ENCODE results near the gene IFITM5.
"Not testable (repeated sequence)": the region's sequence is repeated elsewhere in the genome, so short reads cannot be mapped to it uniquely, and the experiment has no call there.

Gene IFITM5

DNA sequence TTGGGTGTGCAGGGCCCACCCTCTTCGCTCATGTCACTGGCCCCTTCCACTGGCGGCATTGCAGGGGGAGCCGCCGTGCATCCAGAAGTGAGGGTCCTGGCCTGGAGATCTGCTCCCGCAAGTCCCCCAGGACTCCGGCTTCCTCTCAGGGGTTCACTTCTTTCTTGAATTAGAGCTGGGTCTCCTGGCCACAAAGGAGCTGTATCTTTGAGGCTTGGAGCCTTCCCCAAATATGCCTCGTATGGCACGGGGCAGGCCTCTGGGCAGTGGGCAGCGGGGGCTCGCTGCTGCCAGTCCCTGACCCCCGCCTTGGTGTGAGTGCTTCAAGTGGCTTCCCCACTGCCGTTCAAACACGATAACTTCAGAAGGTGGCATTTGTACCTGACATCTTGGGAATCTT, 28.7 kb upstream of the IFITM5 start:
- Histone ChIP-seq H3K36me3 (no peaks in the 10 kb centered on the region), H3K4me3 (ENCODE audit: low read depth, low read length) (no peak overlapping the region), H3K9me3 (ENCODE audit: severe bottlenecking) (no peaks in the 10 kb centered on the region), H3K27ac (no peak overlapping the region), H3K27me3 (ENCODE audit: insufficient read depth, low read depth, severe bottlenecking) (no peaks in the 10 kb centered on the region)
- no peak for DNase-seq
- TF ChIP-seq, protein P1, sequence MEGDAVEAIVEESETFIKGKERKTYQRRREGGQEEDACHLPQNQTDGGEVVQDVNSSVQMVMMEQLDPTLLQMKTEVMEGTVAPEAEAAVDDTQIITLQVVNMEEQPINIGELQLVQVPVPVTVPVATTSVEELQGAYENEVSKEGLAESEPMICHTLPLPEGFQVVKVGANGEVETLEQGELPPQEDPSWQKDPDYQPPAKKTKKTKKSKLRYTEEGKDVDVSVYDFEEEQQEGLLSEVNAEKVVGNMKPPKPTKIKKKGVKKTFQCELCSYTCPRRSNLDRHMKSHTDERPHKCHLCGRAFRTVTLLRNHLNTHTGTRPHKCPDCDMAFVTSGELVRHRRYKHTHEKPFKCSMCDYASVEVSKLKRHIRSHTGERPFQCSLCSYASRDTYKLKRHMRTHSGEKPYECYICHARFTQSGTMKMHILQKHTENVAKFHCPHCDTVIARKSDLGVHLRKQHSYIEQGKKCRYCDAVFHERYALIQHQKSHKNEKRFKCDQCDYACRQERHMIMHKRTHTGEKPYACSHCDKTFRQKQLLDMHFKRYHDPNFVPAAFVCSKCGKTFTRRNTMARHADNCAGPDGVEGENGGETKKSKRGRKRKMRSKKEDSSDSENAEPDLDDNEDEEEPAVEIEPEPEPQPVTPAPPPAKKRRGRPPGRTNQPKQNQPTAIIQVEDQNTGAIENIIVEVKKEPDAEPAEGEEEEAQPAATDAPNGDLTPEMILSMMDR (IDR thresholded peaks at IDR 0.05; ENCODE audit: low read depth, low read length): no peak

DNA sequence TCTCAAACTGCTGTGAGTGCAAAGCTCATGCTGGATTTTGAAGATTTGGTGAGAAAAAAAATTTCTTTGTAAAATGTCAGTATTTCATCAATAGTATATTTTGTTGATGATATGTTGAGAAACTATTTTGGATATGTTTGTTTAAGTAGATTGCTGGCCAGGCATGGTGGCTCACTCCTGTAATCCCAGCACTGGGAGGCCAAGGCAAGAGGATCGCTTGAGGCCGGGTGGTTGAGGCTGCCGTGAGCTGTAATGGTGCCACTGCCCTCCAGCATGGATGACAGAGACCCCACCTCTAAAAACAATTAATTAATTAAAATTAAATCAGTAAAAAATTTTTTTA, 28.2 kb upstream of the IFITM5 start:
- H3K36me3 ChIP-seq: no peaks in the 10 kb centered on the region
- TF ChIP-seq, protein P1 (IDR thresholded peaks at IDR 0.05; ENCODE audit: low read depth, low read length): no peak
- DNase-seq: no peak
- H3K4me3 ChIP-seq (ENCODE audit: low read depth, low read length): no peak overlapping the region
- H3K27ac ChIP-seq: no peak overlapping the region
- no peaks in the 10 kb centered on the region for H3K9me3 ChIP-seq (ENCODE audit: severe bottlenecking)
- H3K27me3 ChIP-seq (ENCODE audit: insufficient read depth, low read depth, severe bottlenecking): no peaks in the 10 kb centered on the region

DNA sequence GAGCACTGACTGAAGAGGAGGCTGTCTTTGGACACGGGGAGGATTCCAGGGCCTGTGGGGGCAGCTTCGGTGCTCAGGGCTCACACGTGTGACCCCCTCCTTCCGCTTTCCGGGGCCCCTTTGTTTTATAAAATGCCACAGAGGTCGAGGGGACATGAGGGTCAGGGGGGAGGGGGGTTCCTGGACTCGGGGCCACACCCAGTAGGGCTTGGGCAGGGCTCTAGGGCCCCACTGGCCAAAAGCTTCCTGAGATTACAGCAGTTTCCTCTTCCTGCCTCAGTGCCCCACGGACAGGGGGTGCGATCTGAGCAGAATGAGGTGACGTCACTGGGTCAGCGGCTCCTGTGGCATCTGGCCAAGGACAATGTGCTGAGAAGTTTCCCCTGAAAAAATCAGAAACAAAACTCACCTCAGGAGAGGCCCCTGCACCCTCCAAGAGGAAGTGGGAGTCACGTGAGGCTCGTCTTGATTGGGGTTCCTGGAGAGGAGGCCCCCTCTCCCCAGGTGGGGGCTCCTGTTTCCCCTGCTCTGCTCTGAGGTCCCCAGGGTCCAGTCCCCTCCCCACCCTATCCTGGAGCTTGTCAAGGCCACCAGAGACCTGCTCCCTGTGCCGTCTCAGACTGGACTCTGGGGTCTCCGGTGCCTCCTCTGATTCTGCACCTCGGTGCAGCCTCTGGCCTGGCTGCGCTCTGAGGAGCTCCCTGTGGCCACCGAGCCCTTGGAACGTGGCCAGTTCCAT, 27.7 kb upstream of the IFITM5 start:
- Histone ChIP-seq H3K27me3 (ENCODE audit: insufficient read depth, low read depth, severe bottlenecking) (no peaks in the 10 kb centered on the region), H3K36me3 (no peaks in the 10 kb centered on the region), H3K9me3 (ENCODE audit: severe bottlenecking) (no peaks in the 10 kb centered on the region), H3K4me3 (ENCODE audit: low read depth, low read length) (no peak overlapping the region), H3K27ac (no peak overlapping the region)
- DNase-seq: no peak
- TF ChIP-seq, protein P1 (IDR thresholded peaks at IDR 0.05; ENCODE audit: low read depth, low read length): no peak

DNA sequence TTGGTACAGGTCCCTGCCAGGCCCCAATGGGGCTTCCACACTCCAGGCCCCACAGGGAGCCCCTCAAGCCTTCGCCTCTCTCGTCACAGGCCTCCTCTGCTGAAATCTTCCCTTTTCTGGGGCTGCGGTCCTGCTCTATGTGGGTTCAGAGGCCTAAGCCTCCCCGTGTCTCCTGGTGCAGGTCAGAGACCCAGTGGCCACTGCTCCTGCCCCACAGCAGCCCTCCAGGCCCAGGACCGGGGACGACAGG, 27.2 kb upstream of the IFITM5 start:
- no peak for DNase-seq
- no peaks in the 10 kb centered on the region for H3K36me3 ChIP-seq
- TF ChIP-seq, protein P1 (IDR thresholded peaks at IDR 0.05; ENCODE audit: low read depth, low read length): no peak
- H3K4me3 ChIP-seq (ENCODE audit: low read depth, low read length): no peak overlapping the region
- H3K27ac ChIP-seq: no peak overlapping the region
- H3K9me3 ChIP-seq (ENCODE audit: severe bottlenecking): no peaks in the 10 kb centered on the region
- H3K27me3 ChIP-seq (ENCODE audit: insufficient read depth, low read depth, severe bottlenecking): no peaks in the 10 kb centered on the region

DNA sequence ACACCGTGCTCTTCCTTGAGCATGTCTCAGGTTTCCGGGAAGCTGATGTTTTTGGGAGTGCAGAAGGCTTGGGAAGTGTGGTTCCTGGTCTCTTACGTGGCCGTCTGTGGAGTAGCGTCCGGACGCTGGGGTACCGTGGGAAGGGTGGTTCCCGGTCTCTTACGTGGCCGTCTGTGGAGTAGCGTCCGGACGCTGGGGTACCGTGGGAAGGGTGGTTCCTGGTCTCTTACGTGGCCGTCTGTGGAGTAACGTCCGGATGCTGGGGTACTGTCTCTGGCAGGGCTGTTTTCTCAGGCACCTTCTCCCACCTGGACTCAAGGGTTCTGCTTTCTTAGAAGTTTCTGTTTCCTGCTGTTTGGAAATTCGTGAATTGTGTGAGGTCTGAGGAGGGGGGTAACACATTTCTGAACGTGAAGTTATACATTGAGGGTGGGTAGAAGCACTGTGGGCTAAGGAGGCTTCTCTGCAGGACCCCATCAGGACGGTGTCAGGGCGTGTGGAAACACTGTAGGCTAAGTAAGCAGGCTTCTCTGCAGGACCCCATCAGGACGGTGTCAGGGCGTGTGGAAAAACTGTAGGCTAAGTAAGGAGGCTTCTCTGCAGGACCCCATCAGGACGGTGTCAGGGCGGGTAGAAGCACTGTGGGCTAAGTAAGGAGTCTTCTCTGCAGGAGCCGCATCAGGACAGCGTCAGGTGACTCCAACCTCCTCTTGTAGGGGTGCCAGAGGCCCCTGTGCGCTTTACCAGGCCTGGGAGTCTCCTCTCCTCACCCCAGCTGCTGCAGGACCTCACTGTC, 26.7 kb upstream of the IFITM5 start:
- Histone ChIP-seq H3K36me3 (no peaks in the 10 kb centered on the region), H3K27me3 (ENCODE audit: insufficient read depth, low read depth, severe bottlenecking) (no peaks in the 10 kb centered on the region), H3K27ac (no peak overlapping the region), H3K9me3 (ENCODE audit: severe bottlenecking) (no peaks in the 10 kb centered on the region), H3K4me3 (ENCODE audit: low read depth, low read length) (no peak overlapping the region)
- DNase-seq: no peak
- TF ChIP-seq, protein P1 (IDR thresholded peaks at IDR 0.05; ENCODE audit: low read depth, low read length): no peak

DNA sequence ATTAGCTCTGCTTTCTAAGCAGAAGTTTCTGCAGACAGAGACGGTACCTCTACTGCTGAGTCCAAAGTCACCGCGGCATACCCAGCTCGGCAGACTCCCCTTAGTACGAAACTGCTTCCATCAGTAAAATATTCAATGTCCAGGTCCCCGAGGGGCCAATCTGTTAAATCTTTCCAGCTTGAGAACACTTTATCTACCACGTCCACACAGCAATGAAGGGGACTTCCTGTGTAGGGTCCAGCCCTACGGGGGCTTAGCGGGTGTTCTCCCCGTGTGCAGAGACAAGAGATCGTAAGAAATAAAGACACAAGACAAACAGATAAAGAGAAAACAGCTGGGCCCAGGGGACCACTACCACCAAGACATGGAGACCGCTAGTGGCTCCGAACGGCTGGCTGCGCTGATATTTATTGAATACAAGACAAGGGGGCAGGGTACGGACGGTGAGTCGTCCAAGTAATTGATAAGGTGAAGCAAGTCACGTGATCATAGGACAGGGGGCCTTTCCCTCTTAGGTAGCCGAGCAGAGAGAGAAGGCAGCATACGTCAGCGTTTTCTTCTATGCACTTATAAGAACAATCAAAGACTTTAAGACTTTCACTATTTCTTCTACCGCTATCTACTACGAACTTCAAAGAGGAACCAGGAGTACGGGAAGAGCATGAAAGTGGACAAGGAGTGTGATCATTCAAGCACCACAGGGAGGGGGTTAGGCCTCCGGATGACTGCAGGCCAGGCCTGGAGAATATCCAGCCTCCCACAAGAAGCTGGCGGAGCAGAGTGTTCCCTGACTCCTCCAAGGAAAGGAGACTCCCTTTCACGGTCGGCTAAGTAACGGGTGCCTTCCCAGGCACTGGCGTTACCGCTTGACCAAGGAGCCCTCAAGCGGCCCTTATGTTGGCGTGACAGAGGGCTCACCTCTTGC, 25.5 kb upstream of the IFITM5 start:
- not testable (repeated sequence) for DNase-seq; H3K9me3 ChIP-seq (ENCODE audit: severe bottlenecking); H3K36me3 ChIP-seq; H3K4me3 ChIP-seq (ENCODE audit: low read depth, low read length); H3K27me3 ChIP-seq (ENCODE audit: insufficient read depth, low read depth, severe bottlenecking); H3K27ac ChIP-seq
